GM23338 (cell line): Measurements from ENCODE around the gene GPRC5B. TPM values are rescaled to one million over a fixed set of nuclear protein-coding genes. Genes with fewer than 3 reads are reported as not detected.

Experiments
- CREB1 ChIP-seq: fragments of 250-450 bp; sonication (Bioruptor Pico); IDR thresholded peaks from 2 replicates; pipeline ENCODE4 v1.5.0; 2020; ENCODE audit warnings: low read depth, mild to moderate bottlenecking, moderate library complexity
- EZH2 ChIP-seq: fragments of 200-600 bp; sonication (generic); IDR thresholded peaks from one replicate; pipeline ENCODE4 v1.8.0; 2017; ENCODE audit warnings: antibody characterized with exemption, mild to moderate bottlenecking, low read depth; ENCODE audit not compliant: unreplicated experiment
- EZH2phosphoT487 ChIP-seq: fragments of 200-600 bp; sonication (generic); IDR thresholded peaks from one replicate; pipeline ENCODE4 v1.8.1; 2018; ENCODE audit warnings: antibody characterized with exemption; ENCODE audit not compliant: unreplicated experiment
- JUNB ChIP-seq: IDR thresholded peaks from one replicate; pipeline ENCODE4 v1.6.1; 2016; ENCODE audit warnings: antibody characterized with exemption; ENCODE audit not compliant: unreplicated experiment
- NANOG ChIP-seq: IDR thresholded peaks from 2 replicates; pipeline ENCODE4 v1.6.1; 2016; ENCODE audit warnings: antibody characterized with exemption, borderline replicate concordance
- POLR2AphosphoS5 ChIP-seq: IDR thresholded peaks from 2 replicates; pipeline ENCODE4 v1.6.1; 2016; ENCODE audit warnings: antibody characterized with exemption, low read depth
- ZNF114 ChIP-seq: fragments of 250-450 bp; sonication (Bioruptor Pico); IDR thresholded peaks from 2 replicates; pipeline ENCODE4 v1.5.0; 2020; ENCODE audit warnings: mild to moderate bottlenecking, moderate library complexity
- polyA plus RNA-seq: library from polyadenylated mRNA; unstranded; fragments of >200 nt; fragmentation: Nextera tagmentation; extraction: Ambion mirVana; gene quantifications from 2 replicates; pipeline ENCODE4 v1.2.1, GENCODE V29; 2016
- total RNA-seq: library from RNA; depleted of rRNA; stranded (reverse); fragments of >200 nt; shearing (Covaris generic); gene quantifications from 2 replicates; pipeline ENCODE4 v1.2.3, GENCODE V29; 2014
- TF ChIP-seq, protein P1 (sequence below): fragments of 250-450 bp; sonication (Bioruptor Pico); IDR thresholded peaks from 2 replicates; pipeline ENCODE4 v1.5.0; 2020; ENCODE audit warnings: mild to moderate bottlenecking, moderate library complexity
- TF ChIP-seq, protein P2 (sequence below): IDR thresholded peaks from one replicate; pipeline ENCODE4 v1.6.1; 2018; ENCODE audit warnings: antibody characterized with exemption; ENCODE audit not compliant: unreplicated experiment
- TF ChIP-seq, protein P3 (sequence below): IDR thresholded peaks from 2 replicates; pipeline ENCODE4 v1.6.1; 2016; ENCODE audit warnings: antibody characterized with exemption

GPRC5B gene
- total and polyA plus RNA-seq, 2 experiments from 2014 or later, result 70.9 to 82.5 TPM

DNA sequence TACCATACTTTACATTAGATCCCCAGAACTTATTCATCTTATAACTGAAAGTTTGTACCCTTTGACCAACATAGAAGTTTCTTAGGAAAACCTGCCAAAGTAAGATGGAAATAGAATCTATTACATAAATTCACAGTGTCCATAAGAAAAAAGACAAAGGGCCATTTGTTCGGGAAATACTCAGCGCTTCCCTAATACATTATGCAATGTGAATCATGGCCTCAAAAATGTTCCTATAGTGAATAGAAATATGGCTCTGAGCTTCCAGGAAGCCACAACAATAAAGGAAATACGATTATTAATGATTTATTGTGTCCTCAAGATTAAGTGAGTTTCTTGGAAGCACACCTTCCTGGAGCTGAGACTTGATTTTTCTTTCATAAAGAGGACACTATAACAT lies 51.5 kb downstream of the GPRC5B start (continued):
- TF ChIP-seq, protein P1, sequence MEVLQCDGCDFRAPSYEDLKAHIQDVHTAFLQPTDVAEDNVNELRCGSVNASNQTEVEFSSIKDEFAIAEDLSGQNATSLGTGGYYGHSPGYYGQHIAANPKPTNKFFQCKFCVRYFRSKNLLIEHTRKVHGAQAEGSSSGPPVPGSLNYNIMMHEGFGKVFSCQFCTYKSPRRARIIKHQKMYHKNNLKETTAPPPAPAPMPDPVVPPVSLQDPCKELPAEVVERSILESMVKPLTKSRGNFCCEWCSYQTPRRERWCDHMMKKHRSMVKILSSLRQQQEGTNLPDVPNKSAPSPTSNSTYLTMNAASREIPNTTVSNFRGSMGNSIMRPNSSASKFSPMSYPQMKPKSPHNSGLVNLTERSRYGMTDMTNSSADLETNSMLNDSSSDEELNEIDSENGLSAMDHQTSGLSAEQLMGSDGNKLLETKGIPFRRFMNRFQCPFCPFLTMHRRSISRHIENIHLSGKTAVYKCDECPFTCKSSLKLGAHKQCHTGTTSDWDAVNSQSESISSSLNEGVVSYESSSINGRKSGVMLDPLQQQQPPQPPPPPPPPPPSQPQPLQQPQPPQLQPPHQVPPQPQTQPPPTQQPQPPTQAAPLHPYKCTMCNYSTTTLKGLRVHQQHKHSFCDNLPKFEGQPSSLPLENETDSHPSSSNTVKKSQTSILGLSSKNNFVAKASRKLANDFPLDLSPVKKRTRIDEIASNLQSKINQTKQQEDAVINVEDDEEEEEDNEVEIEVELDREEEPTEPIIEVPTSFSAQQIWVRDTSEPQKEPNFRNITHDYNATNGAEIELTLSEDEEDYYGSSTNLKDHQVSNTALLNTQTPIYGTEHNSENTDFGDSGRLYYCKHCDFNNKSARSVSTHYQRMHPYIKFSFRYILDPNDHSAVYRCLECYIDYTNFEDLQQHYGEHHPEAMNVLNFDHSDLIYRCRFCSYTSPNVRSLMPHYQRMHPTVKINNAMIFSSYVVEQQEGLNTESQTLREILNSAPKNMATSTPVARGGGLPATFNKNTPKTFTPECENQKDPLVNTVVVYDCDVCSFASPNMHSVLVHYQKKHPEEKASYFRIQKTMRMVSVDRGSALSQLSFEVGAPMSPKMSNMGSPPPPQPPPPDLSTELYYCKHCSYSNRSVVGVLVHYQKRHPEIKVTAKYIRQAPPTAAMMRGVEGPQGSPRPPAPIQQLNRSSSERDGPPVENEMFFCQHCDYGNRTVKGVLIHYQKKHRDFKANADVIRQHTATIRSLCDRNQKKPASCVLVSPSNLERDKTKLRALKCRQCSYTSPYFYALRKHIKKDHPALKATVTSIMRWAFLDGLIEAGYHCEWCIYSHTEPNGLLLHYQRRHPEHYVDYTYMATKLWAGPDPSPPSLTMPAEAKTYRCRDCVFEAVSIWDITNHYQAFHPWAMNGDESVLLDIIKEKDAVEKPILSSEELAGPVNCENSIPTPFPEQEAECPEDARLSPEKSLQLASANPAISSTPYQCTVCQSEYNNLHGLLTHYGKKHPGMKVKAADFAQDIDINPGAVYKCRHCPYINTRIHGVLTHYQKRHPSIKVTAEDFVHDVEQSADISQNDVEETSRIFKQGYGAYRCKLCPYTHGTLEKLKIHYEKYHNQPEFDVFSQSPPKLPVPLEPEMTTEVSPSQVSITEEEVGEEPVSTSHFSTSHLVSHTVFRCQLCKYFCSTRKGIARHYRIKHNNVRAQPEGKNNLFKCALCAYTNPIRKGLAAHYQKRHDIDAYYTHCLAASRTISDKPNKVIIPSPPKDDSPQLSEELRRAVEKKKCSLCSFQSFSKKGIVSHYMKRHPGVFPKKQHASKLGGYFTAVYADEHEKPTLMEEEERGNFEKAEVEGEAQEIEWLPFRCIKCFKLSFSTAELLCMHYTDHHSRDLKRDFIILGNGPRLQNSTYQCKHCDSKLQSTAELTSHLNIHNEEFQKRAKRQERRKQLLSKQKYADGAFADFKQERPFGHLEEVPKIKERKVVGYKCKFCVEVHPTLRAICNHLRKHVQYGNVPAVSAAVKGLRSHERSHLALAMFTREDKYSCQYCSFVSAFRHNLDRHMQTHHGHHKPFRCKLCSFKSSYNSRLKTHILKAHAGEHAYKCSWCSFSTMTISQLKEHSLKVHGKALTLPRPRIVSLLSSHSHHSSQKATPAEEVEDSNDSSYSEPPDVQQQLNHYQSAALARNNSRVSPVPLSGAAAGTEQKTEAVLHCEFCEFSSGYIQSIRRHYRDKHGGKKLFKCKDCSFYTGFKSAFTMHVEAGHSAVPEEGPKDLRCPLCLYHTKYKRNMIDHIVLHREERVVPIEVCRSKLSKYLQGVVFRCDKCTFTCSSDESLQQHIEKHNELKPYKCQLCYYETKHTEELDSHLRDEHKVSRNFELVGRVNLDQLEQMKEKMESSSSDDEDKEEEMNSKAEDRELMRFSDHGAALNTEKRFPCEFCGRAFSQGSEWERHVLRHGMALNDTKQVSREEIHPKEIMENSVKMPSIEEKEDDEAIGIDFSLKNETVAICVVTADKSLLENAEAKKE, result no peak
- TF ChIP-seq, protein P2, sequence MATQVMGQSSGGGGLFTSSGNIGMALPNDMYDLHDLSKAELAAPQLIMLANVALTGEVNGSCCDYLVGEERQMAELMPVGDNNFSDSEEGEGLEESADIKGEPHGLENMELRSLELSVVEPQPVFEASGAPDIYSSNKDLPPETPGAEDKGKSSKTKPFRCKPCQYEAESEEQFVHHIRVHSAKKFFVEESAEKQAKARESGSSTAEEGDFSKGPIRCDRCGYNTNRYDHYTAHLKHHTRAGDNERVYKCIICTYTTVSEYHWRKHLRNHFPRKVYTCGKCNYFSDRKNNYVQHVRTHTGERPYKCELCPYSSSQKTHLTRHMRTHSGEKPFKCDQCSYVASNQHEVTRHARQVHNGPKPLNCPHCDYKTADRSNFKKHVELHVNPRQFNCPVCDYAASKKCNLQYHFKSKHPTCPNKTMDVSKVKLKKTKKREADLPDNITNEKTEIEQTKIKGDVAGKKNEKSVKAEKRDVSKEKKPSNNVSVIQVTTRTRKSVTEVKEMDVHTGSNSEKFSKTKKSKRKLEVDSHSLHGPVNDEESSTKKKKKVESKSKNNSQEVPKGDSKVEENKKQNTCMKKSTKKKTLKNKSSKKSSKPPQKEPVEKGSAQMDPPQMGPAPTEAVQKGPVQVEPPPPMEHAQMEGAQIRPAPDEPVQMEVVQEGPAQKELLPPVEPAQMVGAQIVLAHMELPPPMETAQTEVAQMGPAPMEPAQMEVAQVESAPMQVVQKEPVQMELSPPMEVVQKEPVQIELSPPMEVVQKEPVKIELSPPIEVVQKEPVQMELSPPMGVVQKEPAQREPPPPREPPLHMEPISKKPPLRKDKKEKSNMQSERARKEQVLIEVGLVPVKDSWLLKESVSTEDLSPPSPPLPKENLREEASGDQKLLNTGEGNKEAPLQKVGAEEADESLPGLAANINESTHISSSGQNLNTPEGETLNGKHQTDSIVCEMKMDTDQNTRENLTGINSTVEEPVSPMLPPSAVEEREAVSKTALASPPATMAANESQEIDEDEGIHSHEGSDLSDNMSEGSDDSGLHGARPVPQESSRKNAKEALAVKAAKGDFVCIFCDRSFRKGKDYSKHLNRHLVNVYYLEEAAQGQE, result no peak
- TF ChIP-seq EZH2 (no peak), CREB1 (no peak), EZH2phosphoT487 (no peak), NANOG (no peak), ZNF114 (CRISPR knock-in tag) (no peak), POLR2AphosphoS5 (no peak), JUNB (no peak)
- TF ChIP-seq, protein P3, sequence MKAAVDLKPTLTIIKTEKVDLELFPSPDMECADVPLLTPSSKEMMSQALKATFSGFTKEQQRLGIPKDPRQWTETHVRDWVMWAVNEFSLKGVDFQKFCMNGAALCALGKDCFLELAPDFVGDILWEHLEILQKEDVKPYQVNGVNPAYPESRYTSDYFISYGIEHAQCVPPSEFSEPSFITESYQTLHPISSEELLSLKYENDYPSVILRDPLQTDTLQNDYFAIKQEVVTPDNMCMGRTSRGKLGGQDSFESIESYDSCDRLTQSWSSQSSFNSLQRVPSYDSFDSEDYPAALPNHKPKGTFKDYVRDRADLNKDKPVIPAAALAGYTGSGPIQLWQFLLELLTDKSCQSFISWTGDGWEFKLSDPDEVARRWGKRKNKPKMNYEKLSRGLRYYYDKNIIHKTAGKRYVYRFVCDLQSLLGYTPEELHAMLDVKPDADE, result no peak
